ENCODE data around the gene MRPL11. TPM values are rescaled to one million over a fixed set of nuclear protein-coding genes. Genes with fewer than 3 reads are reported as not detected.
"Not testable (repeated sequence)": the region's sequence is repeated elsewhere in the genome, so short reads cannot be mapped to it uniquely, and the experiment has no call there.

Gene MRPL11
- total and polyA plus RNA-seq, 2 experiments from 2014 or later: 57.1 to 60.6 TPM

- Histone ChIP-seq H3K36me3 (replicated peaks; ENCODE audit: insufficient read depth, low read depth) (no peaks in the 10 kb centered on the region), H3K9me3 (ENCODE audit: low read depth) (no peaks in the 10 kb centered on the region), H4K20me1 (ENCODE audit: insufficient read depth, poor library complexity, severe bottlenecking) (no peaks in the 10 kb centered on the region), H3K4me3 (no peak overlapping the region), H3K27me3 (no peaks in the 10 kb centered on the region), H2AFZ (no peak overlapping the region), H3K4me2 (no peak overlapping the region), H3K9me2 (replicated peaks; ENCODE audit: insufficient read depth) (no peaks in the 10 kb centered on the region), H3K4me1 (ENCODE audit: insufficient read depth) (peaks cover 12% of the 10 kb centered on the region), H3K27ac (no peak overlapping the region), H3K79me2 (peaks cover 2% of the 10 kb centered on the region)
- TF ChIP-seq CTCF (IDR thresholded peaks at IDR 0.05; ENCODE audit: poor library complexity) (no peak), EZH2 (IDR thresholded peaks at IDR 0.05; ENCODE audit: borderline replicate concordance) (no peak), EZH2phosphoT487 (IDR thresholded peaks at IDR 0.05; ENCODE audit: low read depth, severe bottlenecking, unreplicated experiment) (no peak)
- 100% methylated on average over 1 of the region's 1 CpG for WGBS (ENCODE audit: low lambda C conversion rate, missing lambda C conversion rate)
- DNase-seq (ENCODE audit: low spot score): no peak
These were observed 26.3 kb upstream of the MRPL11 start for GRCh38 chr11:66464916-66465315.

DNA sequence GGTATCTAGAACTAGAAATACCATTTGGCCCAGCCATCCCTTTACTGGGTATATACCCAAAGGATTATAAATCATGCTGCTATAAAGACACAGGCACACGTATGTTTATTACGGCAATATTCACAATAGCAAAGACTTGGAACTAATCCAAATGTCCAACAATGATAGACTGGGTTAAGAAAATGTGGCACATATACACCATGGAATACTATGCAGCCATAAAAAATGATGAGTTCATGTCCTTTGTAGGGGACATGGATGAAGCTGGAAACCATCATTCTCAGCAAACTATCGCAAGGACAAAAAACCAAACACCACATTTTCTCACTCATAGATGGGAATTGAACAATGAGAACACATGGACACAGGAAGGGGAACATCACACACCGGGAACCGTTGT lies 25.5 kb upstream of the MRPL11 start:
- H3K9me2 ChIP-seq (replicated peaks; ENCODE audit: insufficient read depth); H3K27ac ChIP-seq: not testable (repeated sequence)

GRCh38 chr11:66462911-66463310 lies 24.3 kb upstream of the MRPL11 start:
- no peak for DNase-seq (ENCODE audit: low spot score)
- H3K79me2 ChIP-seq: no peaks in the 10 kb centered on the region
- H3K4me2 ChIP-seq: no peak overlapping the region
- WGBS (ENCODE audit: low lambda C conversion rate, missing lambda C conversion rate): 88% methylated on average over 3 of the region's 3 CpGs
- H3K36me3 ChIP-seq (replicated peaks; ENCODE audit: insufficient read depth, low read depth): no peaks in the 10 kb centered on the region
- H3K4me1 ChIP-seq (ENCODE audit: insufficient read depth): peaks cover 10% of the 10 kb centered on the region
- H3K9me3 ChIP-seq (ENCODE audit: low read depth): no peaks in the 10 kb centered on the region
- no peaks in the 10 kb centered on the region for H4K20me1 ChIP-seq (ENCODE audit: insufficient read depth, poor library complexity, severe bottlenecking)
- H3K27ac ChIP-seq: no peak overlapping the region
- no peaks in the 10 kb centered on the region for H3K27me3 ChIP-seq
- TF ChIP-seq EZH2phosphoT487 (IDR thresholded peaks at IDR 0.05; ENCODE audit: low read depth, severe bottlenecking, unreplicated experiment) (no peak), EZH2 (IDR thresholded peaks at IDR 0.05; ENCODE audit: borderline replicate concordance) (no peak), CTCF (IDR thresholded peaks at IDR 0.05; ENCODE audit: poor library complexity) (no peak)
- H3K9me2 ChIP-seq (replicated peaks; ENCODE audit: insufficient read depth): no peaks in the 10 kb centered on the region
- H2AFZ ChIP-seq: no peak overlapping the region
- H3K4me3 ChIP-seq: no peak overlapping the region

More for the DNA sequence above, 25.5 kb upstream of the MRPL11 start:
- not testable (repeated sequence) for H3K4me3 ChIP-seq; H3K79me2 ChIP-seq; H2AFZ ChIP-seq; H4K20me1 ChIP-seq (ENCODE audit: insufficient read depth, poor library complexity, severe bottlenecking); H3K9me3 ChIP-seq (ENCODE audit: low read depth); H3K36me3 ChIP-seq (replicated peaks; ENCODE audit: insufficient read depth, low read depth); H3K27me3 ChIP-seq; DNase-seq (ENCODE audit: low spot score); H3K4me2 ChIP-seq
- H3K4me1 ChIP-seq (ENCODE audit: insufficient read depth): peaks cover 12% of the 10 kb centered on the region
- WGBS (ENCODE audit: low lambda C conversion rate, missing lambda C conversion rate): 94% methylated on average over 5 of the region's 5 CpGs

- no peaks in the 10 kb centered on the region for H3K27me3 ChIP-seq
- H3K4me3 ChIP-seq: no peak overlapping the region
- H4K20me1 ChIP-seq (ENCODE audit: insufficient read depth, poor library complexity, severe bottlenecking): no peaks in the 10 kb centered on the region
- H3K27ac ChIP-seq: no peak overlapping the region
- H3K4me1 ChIP-seq (ENCODE audit: insufficient read depth): peaks cover 4% of the 10 kb centered on the region
- H3K79me2 ChIP-seq: no peaks in the 10 kb centered on the region
- H3K9me3 ChIP-seq (ENCODE audit: low read depth): no peaks in the 10 kb centered on the region
- no peak overlapping the region for H2AFZ ChIP-seq
- H3K4me2 ChIP-seq: no peak overlapping the region
- DNase-seq (ENCODE audit: low spot score): no peak
- TF ChIP-seq EZH2phosphoT487 (IDR thresholded peaks at IDR 0.05; ENCODE audit: low read depth, severe bottlenecking, unreplicated experiment): no peak
- TF ChIP-seq CTCF (IDR thresholded peaks at IDR 0.05; ENCODE audit: poor library complexity): no peak
- no peak for TF ChIP-seq EZH2 (IDR thresholded peaks at IDR 0.05; ENCODE audit: borderline replicate concordance)
- H3K36me3 ChIP-seq (replicated peaks; ENCODE audit: insufficient read depth, low read depth): no peaks in the 10 kb centered on the region
- no peaks in the 10 kb centered on the region for H3K9me2 ChIP-seq (replicated peaks; ENCODE audit: insufficient read depth)
These were observed 23.4 kb upstream of the MRPL11 start for GRCh38 chr11:66462010-66462409.
